Motor neuron (in vitro differentiated cells): ENCODE results near the gene CLSTN2. TPM values are rescaled to one million over a fixed set of nuclear protein-coding genes. Genes with fewer than 3 reads are reported as not detected.

Experiments
- ATAC-seq, 8 experiments: fragments of 200-7000 bp; cut with Tn5 transposase; replicated peaks in 6 of 8; 2 replicates each; pipeline ENCODE4 v1.8.0; 2021; ENCODE audit warnings: mild to moderate bottlenecking in 8 of 8, moderate library complexity in 8 of 8
- H3K27ac ChIP-seq, 2 donors: fragments of 250-450 bp; sonication (Bioruptor Pico); 2 replicates each; pipeline ENCODE4 v1.9.0; 2021; ENCODE audit warnings: antibody characterized with exemption in 2 of 2, mild to moderate bottlenecking in 2 of 2, moderate library complexity in 1 of 2
- H3K4me1 ChIP-seq, 2 donors: fragments of 250-450 bp; sonication (Bioruptor Pico); replicated peaks in 1 of 2; 2 replicates each; pipeline ENCODE4 v1.6.1; 2021; ENCODE audit warnings: antibody characterized with exemption in 2 of 2, mild to moderate bottlenecking in 2 of 2, moderate library complexity in 1 of 2
- H3K4me3 ChIP-seq, 5 donors: fragments of 250-450 bp; sonication (Bioruptor Pico); 2 replicates each; pipeline ENCODE4 v1.9.0; 2021; ENCODE audit warnings: antibody characterized with exemption in 5 of 5, mild to moderate bottlenecking in 5 of 5, moderate library complexity in 4 of 5
- WGBS, 10 experiments: fragments of 450-650 bp; shearing (Covaris generic); methylation state at CpG; one replicate each; pipeline ENCODE4 v1.0.0; 2022; 5-methylcytosine and 5-hydroxymethylcytosine counted together
- in situ Hi-C, 9 experiments: fragments of 400-800 bp; cut with MboI; loops; one replicate each; pipeline ENCODE4 v1.15.0; 2021; ENCODE audit warnings: low sequenced_read_pairs in 9 of 9, low pct_unique_long_range_greater_than_20kb in 2 of 9; ENCODE audit not compliant: unreplicated experiment in 9 of 9
- total RNA-seq, 8 experiments: library from RNA; unstranded; fragments of 300-600 nt; gene quantifications; 2 replicates each; pipeline versions ENCODE4 v1.2.3 to v1.2.4, GENCODE V29; 2022

CLSTN2 gene
- total RNA-seq, 8 experiments from 2014 or later = 1.2 to 125 (median 27.9) TPM

- in situ Hi-C loops = no loop called here
- Histone ChIP-seq H3K4me3 (no peak overlapping the region), H3K27ac (no peak overlapping the region), H3K4me1 (no peaks in the 10 kb centered on the region)
- ATAC-seq = no peak
- 0 to 100% (median 80%) methylated on average over 1 to 4 of the region's 4 CpGs; no CpG with 5 or more reads in 2 of the 10 experiments for WGBS, 10 experiments
These were observed 415.0 kb downstream of the CLSTN2 start for GRCh38 chr3:140349938-140350337.

GRCh38 chr3:140351466-140351865 lies 416.5 kb downstream of the CLSTN2 start:
- no peak for ATAC-seq
- H3K4me1 ChIP-seq = no peaks in the 10 kb centered on the region
- H3K4me3 ChIP-seq = no peak overlapping the region
- 0 to 57% (median 40%) methylated on average over 1 to 3 of the region's 3 CpGs; no CpG with 5 or more reads in 1 of the 10 experiments for WGBS, 10 experiments
- H3K27ac ChIP-seq = no peak overlapping the region
- in situ Hi-C loops = no loop called here

- Histone ChIP-seq H3K27ac (no peak overlapping the region), H3K4me1 (peaks cover 0 to 3% of the 10 kb centered on the region in 2 donors), H3K4me3 (no peak overlapping the region)
- ATAC-seq = no peak
- WGBS, 10 experiments = 0 to 100% (median 88%) methylated on average over 1 to 3 of the region's 3 CpGs; no CpG with 5 or more reads in 1 of the 10 experiments
- in situ Hi-C loops = no loop called here
These were observed 420.5 kb downstream of the CLSTN2 start for GRCh38 chr3:140355481-140355880.

- in situ Hi-C loops = no loop called here
- H3K4me3 ChIP-seq = no peak overlapping the region
- peaks cover 0 to 3% of the 10 kb centered on the region in 2 donors for H3K4me1 ChIP-seq
- 0 to 80% methylated on average over 2 of the region's 3 CpGs; no CpG with 5 or more reads in 8 of the 10 experiments for WGBS, 10 experiments
- no peak overlapping the region for H3K27ac ChIP-seq
- no peak for ATAC-seq
These were observed 423.7 kb downstream of the CLSTN2 start for GRCh38 chr3:140358686-140359085.

- Histone ChIP-seq H3K4me3 (no peak overlapping the region), H3K4me1 (peaks cover 0 to 3% of the 10 kb centered on the region in 2 donors), H3K27ac (no peak overlapping the region)
- no peak for ATAC-seq
- 6 to 77% (median 36%) methylated on average over 2 to 5 of the region's 5 CpGs; no CpG with 5 or more reads in 2 of the 10 experiments for WGBS, 10 experiments
- in situ Hi-C loops = no loop called here
These were observed 424.4 kb downstream of the CLSTN2 start for GRCh38 chr3:140359233-140359995.

GRCh38 chr3:140360332-140360731 lies 425.3 kb downstream of the CLSTN2 start:
- WGBS, 10 experiments = 0 to 78% (median 33%) methylated on average over 1 of the region's 1 CpG; no CpG with 5 or more reads in 1 of the 10 experiments
- H3K27ac ChIP-seq = no peak overlapping the region
- H3K4me1 ChIP-seq = peaks cover 0 to 3% of the 10 kb centered on the region in 2 donors
- in situ Hi-C loops = no loop called here
- H3K4me3 ChIP-seq = no peak overlapping the region
- ATAC-seq = no peak

- in situ Hi-C loops = no loop called here
- WGBS, 10 experiments = 0 to 100% (median 83%) methylated on average over 1 to 3 of the region's 6 CpGs; no CpG with 5 or more reads in 4 of the 10 experiments
- peaks cover 0 to 3% of the 10 kb centered on the region in 2 donors for H3K4me1 ChIP-seq
- H3K27ac ChIP-seq = no peak overlapping the region
- no peak overlapping the region for H3K4me3 ChIP-seq
- no peak for ATAC-seq
These were observed 428.8 kb downstream of the CLSTN2 start for GRCh38 chr3:140363801-140364200.

GRCh38 chr3:140365872-140366697 lies 431.1 kb downstream of the CLSTN2 start:
- WGBS, 10 experiments = 30 to 100% (median 80%) methylated on average over 1 to 5 of the region's 9 CpGs; no CpG with 5 or more reads in 1 of the 10 experiments
- no peak overlapping the region for H3K4me3 ChIP-seq
- no peak overlapping the region for H3K27ac ChIP-seq
- ATAC-seq = peak in 2 of 8 experiments; percentile 19 to 43
- in situ Hi-C loops = no loop called here
- no peaks in the 10 kb centered on the region for H3K4me1 ChIP-seq

- peaks cover 2 to 6% of the 10 kb centered on the region in 2 donors for H3K4me1 ChIP-seq
- in situ Hi-C loops = no loop called here
- WGBS, 10 experiments = 0 to 100% (median 70%) methylated on average over 1 to 4 of the region's 5 CpGs; no CpG with 5 or more reads in 2 of the 10 experiments
- ATAC-seq = no peak
- H3K27ac ChIP-seq = no peak overlapping the region
- no peak overlapping the region for H3K4me3 ChIP-seq
These were observed 433.3 kb downstream of the CLSTN2 start for GRCh38 chr3:140368223-140368811.

- WGBS, 10 experiments = 0 to 80% methylated on average over 1 of the region's 2 CpGs; no CpG with 5 or more reads in 8 of the 10 experiments
- H3K4me1 ChIP-seq = peaks cover 7 to 13% of the 10 kb centered on the region in 2 donors
- in situ Hi-C loops = no loop called here
- H3K27ac ChIP-seq = no peak overlapping the region
- ATAC-seq = no peak
- no peak overlapping the region for H3K4me3 ChIP-seq
These were observed 435.7 kb downstream of the CLSTN2 start for GRCh38 chr3:140370686-140371085.

- peak overlapping the region in 1 of 2 donors; percentile 33 for H3K27ac ChIP-seq
- WGBS, 10 experiments = 0 to 67% (median 17%) methylated on average over 1 of the region's 1 CpG; no CpG with 5 or more reads in 6 of the 10 experiments
- H3K4me1 ChIP-seq = peaks cover 7 to 13% of the 10 kb centered on the region in 2 donors
- no peak overlapping the region for H3K4me3 ChIP-seq
- peak in 4 of 8 experiments; percentile 37 to 77 (median 64) for ATAC-seq
- in situ Hi-C loops = no loop called here
These were observed 438.2 kb downstream of the CLSTN2 start for GRCh38 chr3:140373234-140373633.

- ATAC-seq = no peak
- WGBS, 10 experiments = 0 to 83% (median 47%) methylated on average over 1 of the region's 1 CpG; no CpG with 5 or more reads in 4 of the 10 experiments
These were observed 440.0 kb downstream of the CLSTN2 start for GRCh38 chr3:140375002-140375401.

More at GRCh38 chr3:140375002-140375401, 440.0 kb downstream of the CLSTN2 start:
- in situ Hi-C loops = no loop called here
- H3K4me1 ChIP-seq = peaks cover 7 to 13% of the 10 kb centered on the region in 2 donors
- H3K4me3 ChIP-seq = no peak overlapping the region
- H3K27ac ChIP-seq = no peak overlapping the region
